Endodermal cell (in vitro differentiated cells): ENCODE results near the gene PRXL2B. TPM values are rescaled to one million over a fixed set of nuclear protein-coding genes. Genes with fewer than 3 reads are reported as not detected.

Experiments
- DNase-seq: peaks from one replicate; pipeline ENCODE4 v3.0.0-alpha.2; 2017
- H3K27ac ChIP-seq: 2 replicates; pipeline ENCODE4 v1.5.1; 2013; ENCODE audit warnings: mild to moderate bottlenecking, low read depth, low read length, moderate library complexity
- H3K27me3 ChIP-seq: 2 replicates; pipeline ENCODE4 v1.6.1; 2013; ENCODE audit warnings: mild to moderate bottlenecking, low read length, moderate library complexity; ENCODE audit not compliant: insufficient read depth, control insufficient read depth, poor library complexity, severe bottlenecking
- H3K36me3 ChIP-seq: 2 replicates; pipeline ENCODE4 v1.7.0; 2013; ENCODE audit warnings: mild to moderate bottlenecking, low read length, moderate library complexity; ENCODE audit not compliant: control insufficient read depth, insufficient read depth
- H3K4me1 ChIP-seq: one replicate; pipeline ENCODE4 v1.7.0; 2013; ENCODE audit warnings: low read length; ENCODE audit not compliant: control insufficient read depth, insufficient read depth
- H3K4me3 ChIP-seq: 2 replicates; pipeline ENCODE4 v1.5.1; 2013; ENCODE audit warnings: mild to moderate bottlenecking, low read length, moderate library complexity
- H3K9ac ChIP-seq: 2 replicates; pipeline ENCODE4 v1.6.1; 2013; ENCODE audit warnings: mild to moderate bottlenecking, low read length, moderate library complexity; ENCODE audit not compliant: poor library complexity, severe bottlenecking; ENCODE audit errors: extremely low read depth
- H3K9me3 ChIP-seq: 2 replicates; pipeline ENCODE4 v1.6.1; 2013; ENCODE audit warnings: mild to moderate bottlenecking, low read length, moderate library complexity; ENCODE audit not compliant: control insufficient read depth
- H3K27ac Mint-ChIP-seq: 2 replicates; pipeline ENCODE4 v1.8.0; 2020; ENCODE audit warnings: mixed read lengths
- H3K27me3 Mint-ChIP-seq: 2 replicates; pipeline ENCODE4 v1.8.0; 2021; ENCODE audit warnings: mild to moderate bottlenecking, mixed read lengths; ENCODE audit not compliant: insufficient read depth
- H3K36me3 Mint-ChIP-seq: 2 replicates; pipeline ENCODE4 v1.8.0; 2020; ENCODE audit warnings: low read depth, mixed read lengths
- H3K4me1 Mint-ChIP-seq: 2 replicates; pipeline ENCODE4 v1.8.0; 2020; ENCODE audit warnings: mixed read lengths
- H3K4me3 Mint-ChIP-seq: 2 replicates; pipeline ENCODE4 v1.8.0; 2020; ENCODE audit warnings: mild to moderate bottlenecking, moderate library complexity, mixed read lengths
- H3K9me3 Mint-ChIP-seq: 2 replicates; pipeline ENCODE4 v1.8.0; 2020; ENCODE audit warnings: mild to moderate bottlenecking, mixed read lengths
- CTCF ChIP-seq: fragments of 200-600 bp; sonication (generic); conservative IDR thresholded peaks from 2 replicates; pipeline ENCODE4 v1.5.0; 2021; ENCODE audit warnings: antibody characterized with exemption, mild to moderate bottlenecking
- WGBS, 2 experiments: methylation state at CpG; one replicate each; pipeline versions ENCODE4 v1.1.5 to v1.1.7; 2013; ENCODE audit warnings: missing lambda C conversion rate in 2 of 2, mixed read lengths in 1 of 2; ENCODE audit not compliant: insufficient coverage in 1 of 2, insufficient read length in 1 of 2; 5-methylcytosine and 5-hydroxymethylcytosine counted together
- total RNA-seq, 2 donors: library from RNA; stranded (reverse); fragmentation: NEBNext Ultra II Directional in 1 of 2; extraction: Animal tissue kit (Norgen Biotek cat#: 25700) in 1 of 2; gene quantifications; 2 replicates in 1 of 2; 3 replicates in 1 of 2; pipeline ENCODE4 v1.2.1, GENCODE V29; 2021

PRXL2B gene
- total RNA-seq, 2 donors from 2014 or later, result 33.4 to 34.4 TPM

- no peaks in the 10 kb centered on the region for H3K9me3 Mint-ChIP-seq
- no peak overlapping the region for H3K27ac Mint-ChIP-seq
- TF ChIP-seq CTCF, result no peak
- no peak for DNase-seq
- peaks cover 4% of the 10 kb centered on the region for H3K4me1 ChIP-seq
- 92 to 96% methylated on average over 8 to 18 of the region's 18 CpGs for WGBS, 2 experiments
- no peak overlapping the region for H3K4me3 Mint-ChIP-seq
- no peaks in the 10 kb centered on the region for H3K9me3 ChIP-seq
- H3K27me3 ChIP-seq, result no peaks in the 10 kb centered on the region
- no peaks in the 10 kb centered on the region for H3K36me3 ChIP-seq
- H3K36me3 Mint-ChIP-seq, result no peaks in the 10 kb centered on the region
- no peak overlapping the region for H3K4me3 ChIP-seq
- H3K27me3 Mint-ChIP-seq, result no peaks in the 10 kb centered on the region
- peaks cover 3% of the 10 kb centered on the region for H3K4me1 Mint-ChIP-seq
- H3K9ac ChIP-seq, result no peak overlapping the region
- no peak overlapping the region for H3K27ac ChIP-seq
These were observed 23.4 kb upstream of the PRXL2B start for GRCh38 chr1:2563205-2563604.

GRCh38 chr1:2564006-2564814, 22.4 kb upstream of the PRXL2B start:
- Histone ChIP-seq H3K4me3 (no peak overlapping the region), H3K9me3 (no peaks in the 10 kb centered on the region), H3K9ac (no peak overlapping the region), H3K27me3 (no peaks in the 10 kb centered on the region), H3K4me1 (peaks cover 4% of the 10 kb centered on the region), H3K27ac (no peak overlapping the region), H3K36me3 (no peaks in the 10 kb centered on the region)
- TF ChIP-seq CTCF, result no peak
- Mint-ChIP-seq H3K27ac (no peak overlapping the region), H3K9me3 (no peaks in the 10 kb centered on the region), H3K4me1 (peaks cover 3% of the 10 kb centered on the region), H3K27me3 (no peaks in the 10 kb centered on the region), H3K36me3 (no peaks in the 10 kb centered on the region), H3K4me3 (no peak overlapping the region)
- WGBS, 2 experiments, result 92 to 97% methylated on average over 10 to 20 of the region's 20 CpGs
- no peak for DNase-seq

- no peak overlapping the region for H3K27ac ChIP-seq
- TF ChIP-seq CTCF, result no peak
- Mint-ChIP-seq H3K4me3 (no peak overlapping the region), H3K27me3 (no peaks in the 10 kb centered on the region), H3K27ac (no peak overlapping the region), H3K9me3 (no peaks in the 10 kb centered on the region), H3K4me1 (peaks cover 3% of the 10 kb centered on the region), H3K36me3 (no peaks in the 10 kb centered on the region)
- no peak overlapping the region for H3K9ac ChIP-seq
- DNase-seq, result no peak
- H3K36me3 ChIP-seq, result no peaks in the 10 kb centered on the region
- peaks cover 4% of the 10 kb centered on the region for H3K4me1 ChIP-seq
- no peaks in the 10 kb centered on the region for H3K27me3 ChIP-seq
- H3K4me3 ChIP-seq, result no peak overlapping the region
- WGBS, 2 experiments, result 79 to 83% methylated on average over 14 of the region's 14 CpGs
- no peaks in the 10 kb centered on the region for H3K9me3 ChIP-seq
These were observed 21.7 kb upstream of the PRXL2B start for GRCh38 chr1:2564815-2565374.
